COLO829 (cell line): ENCODE data around the gene CFAP410.
"Not testable (repeated sequence)": the region's sequence is repeated elsewhere in the genome, so short reads cannot be mapped to it uniquely, and the experiment has no call there.

ENCODE experiments used
- DNase-seq: peaks from one replicate; pipeline ENCODE4 v3.0.0; 2012; ENCODE audit warnings: low spot score

CFAP410 gene

GRCh38 chr21:44350773-44351481 lies 11.7 kb upstream of the CFAP410 start:
- no peak for DNase-seq

GRCh38 chr21:44349847-44350772 lies 10.9 kb upstream of the CFAP410 start:
- no peak for DNase-seq

GRCh38 chr21:44349416-44349846 lies 10.2 kb upstream of the CFAP410 start:
- no peak for DNase-seq

- DNase-seq = no peak
These were observed 9.7 kb upstream of the CFAP410 start for GRCh38 chr21:44348861-44349260.

GRCh38 chr21:44347911-44348451 lies 8.8 kb upstream of the CFAP410 start:
- DNase-seq = no peak

GRCh38 chr21:44345495-44345894 lies 6.3 kb upstream of the CFAP410 start:
- DNase-seq = no peak

GRCh38 chr21:44344541-44345183 lies 5.5 kb upstream of the CFAP410 start:
- DNase-seq = no peak

GRCh38 chr21:44342981-44343380 lies 3.8 kb upstream of the CFAP410 start:
- DNase-seq = not testable (repeated sequence)

- DNase-seq = not testable (repeated sequence)
These were observed 2.7 kb upstream of the CFAP410 start for GRCh38 chr21:44341726-44342458.

GRCh38 chr21:44337941-44338895 lies 972 bp downstream of the CFAP410 start:
- peak; percentile 85 for DNase-seq

- DNase-seq = no peak
These were observed 1.7 kb downstream of the CFAP410 start for GRCh38 chr21:44337449-44337848.

- DNase-seq = no peak
These were observed 3.7 kb downstream of the CFAP410 start for GRCh38 chr21:44335266-44336059.

GRCh38 chr21:44334329-44335030 lies 4.7 kb downstream of the CFAP410 start:
- DNase-seq = no peak

GRCh38 chr21:44333509-44334328 lies 5.5 kb downstream of the CFAP410 start:
- DNase-seq = no peak

GRCh38 chr21:44332965-44333364 lies 6.2 kb downstream of the CFAP410 start:
- DNase-seq = no peak

- no peak for DNase-seq
These were observed 6.8 kb downstream of the CFAP410 start for GRCh38 chr21:44332383-44332782.

- no peak for DNase-seq
These were observed 7.4 kb downstream of the CFAP410 start for GRCh38 chr21:44331650-44332307.

GRCh38 chr21:44331209-44331608 lies 8.0 kb downstream of the CFAP410 start:
- DNase-seq = no peak
